GM19023 (cell line): Measurements from ENCODE around the gene FUOM.
"Not testable (repeated sequence)": the region's sequence is repeated elsewhere in the genome, so short reads cannot be mapped to it uniquely, and the experiment has no call there.

ENCODE experiments used
- ATAC-seq: cut with Tn5 transposase; IDR thresholded peaks from one replicate; pipeline ENCODE4 v1.9.1; 2021; ENCODE audit warnings: mild to moderate bottlenecking, moderate library complexity; ENCODE audit not compliant: unreplicated experiment

FUOM gene

DNA sequence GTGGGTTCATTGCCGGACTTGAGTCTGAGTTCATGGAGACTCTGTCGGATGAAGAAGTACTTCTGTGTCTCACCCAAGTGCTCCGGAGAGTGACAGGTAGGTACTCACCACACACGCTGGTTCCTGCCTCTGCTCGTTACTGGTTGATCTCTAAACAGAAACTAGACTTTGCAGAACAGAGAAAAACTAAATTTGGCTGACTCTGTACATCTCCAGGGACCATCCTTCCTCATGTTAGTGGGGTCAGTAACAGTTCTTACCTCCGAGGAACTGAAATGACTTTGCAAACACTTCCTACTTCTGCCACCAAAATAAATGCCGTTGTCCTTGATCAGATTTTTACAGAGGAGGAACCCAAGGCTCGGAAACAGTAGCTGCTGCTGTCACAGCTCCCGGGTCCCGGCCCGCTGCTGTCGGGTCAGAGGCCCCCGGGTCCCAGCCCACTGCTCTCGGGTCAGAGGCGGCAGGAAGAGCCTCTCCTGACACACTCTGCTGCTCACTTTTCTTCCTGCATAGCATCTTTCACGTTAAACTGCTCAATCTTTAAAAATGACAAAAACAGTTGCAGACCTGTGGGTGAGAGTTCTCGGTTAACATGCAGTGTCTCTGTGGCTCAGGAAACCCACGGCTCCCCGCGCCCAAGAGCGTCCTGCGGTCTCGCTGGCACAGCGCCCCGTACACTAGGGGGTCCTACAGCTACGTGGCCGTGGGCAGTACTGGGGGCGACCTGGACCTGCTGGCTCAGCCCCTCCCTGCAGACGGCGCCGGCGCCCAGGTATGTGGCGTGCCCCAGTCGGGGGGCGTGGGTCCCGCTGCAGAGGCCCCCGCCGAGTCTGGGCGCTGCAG lies 31.4 kb upstream of the FUOM start:
- ATAC-seq = peak; percentile 82

DNA sequence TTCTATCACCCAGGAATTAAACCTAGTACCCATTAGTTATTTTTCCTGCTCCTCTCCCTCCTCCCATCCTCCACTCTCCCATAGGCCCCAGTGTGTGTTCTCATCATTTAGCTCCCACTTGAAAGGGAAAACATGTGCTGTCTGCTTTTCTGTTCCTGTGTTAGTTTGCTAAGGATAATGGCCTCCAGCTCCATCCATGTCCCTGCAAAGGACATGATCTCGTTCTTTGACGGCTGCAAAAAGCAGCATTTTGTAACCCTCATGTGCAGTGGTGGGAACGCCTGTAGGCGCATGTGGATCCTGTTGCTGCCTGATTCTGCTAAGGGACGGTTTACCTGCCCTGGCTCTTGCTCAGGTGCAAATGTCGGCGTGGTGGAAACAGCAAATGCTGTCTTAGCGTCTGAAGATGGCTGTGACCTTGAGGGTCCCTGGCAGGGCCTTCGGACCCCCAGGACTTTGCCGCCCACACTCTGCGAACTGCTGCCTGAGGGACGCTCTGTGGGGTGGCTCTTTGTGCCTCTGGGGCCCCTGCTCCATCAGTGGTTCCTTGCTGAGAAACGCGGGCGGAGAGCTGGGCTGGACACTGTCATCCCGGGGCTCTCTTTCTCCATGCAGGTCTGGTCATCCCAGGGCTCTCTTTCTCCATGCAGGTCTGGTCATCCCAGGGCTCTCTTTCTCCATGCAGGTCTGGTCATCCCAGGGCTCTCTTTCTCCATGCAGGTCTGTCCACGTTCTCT lies 30.6 kb upstream of the FUOM start:
- ATAC-seq = peak; percentile 1

DNA sequence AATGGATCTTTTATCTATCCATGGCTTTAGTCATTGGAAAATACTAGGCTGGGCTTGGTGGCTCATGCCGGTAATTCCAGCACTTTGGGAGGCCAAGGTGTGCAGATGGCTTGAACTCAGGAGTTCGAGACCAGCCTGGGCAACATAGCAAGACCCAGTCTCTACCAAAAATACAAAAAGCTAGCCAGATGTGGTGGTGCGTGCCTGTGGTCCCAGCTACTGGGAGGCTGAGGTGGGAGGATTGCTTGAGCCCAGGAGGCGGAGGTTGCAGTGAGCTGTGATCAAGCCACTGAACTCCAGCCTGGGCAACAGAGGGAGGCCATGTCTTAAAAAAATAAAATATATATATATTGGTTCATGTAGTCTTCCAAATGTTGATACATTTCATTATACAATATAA lies 29.1 kb upstream of the FUOM start:
- ATAC-seq = not testable (repeated sequence)

GRCh38 chr10:133385214-133385613 lies 27.4 kb upstream of the FUOM start:
- no peak for ATAC-seq

- no peak for ATAC-seq
Observed at GRCh38 chr10:133384071-133384470, 26.3 kb upstream of the FUOM start.

DNA sequence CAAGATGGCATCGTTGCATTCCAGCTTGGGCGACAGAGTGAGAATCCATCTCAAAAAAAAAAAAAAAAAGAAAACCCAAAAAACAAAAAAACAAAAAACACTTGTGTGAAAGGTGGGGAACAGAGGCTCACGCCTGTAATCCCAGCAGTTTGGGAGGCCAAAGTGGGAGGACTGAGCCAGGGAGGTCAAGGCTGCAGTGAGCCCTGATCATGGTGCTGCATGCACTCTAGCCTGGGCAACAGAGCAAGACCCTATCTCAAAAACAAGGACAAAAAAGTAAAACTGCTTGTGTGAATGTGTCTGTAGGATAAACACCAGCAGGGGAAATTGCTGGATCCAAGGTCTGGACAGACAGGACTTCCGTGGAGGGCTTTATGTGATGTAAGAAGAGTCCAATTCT lies 25.7 kb upstream of the FUOM start:
- no peak for ATAC-seq

DNA sequence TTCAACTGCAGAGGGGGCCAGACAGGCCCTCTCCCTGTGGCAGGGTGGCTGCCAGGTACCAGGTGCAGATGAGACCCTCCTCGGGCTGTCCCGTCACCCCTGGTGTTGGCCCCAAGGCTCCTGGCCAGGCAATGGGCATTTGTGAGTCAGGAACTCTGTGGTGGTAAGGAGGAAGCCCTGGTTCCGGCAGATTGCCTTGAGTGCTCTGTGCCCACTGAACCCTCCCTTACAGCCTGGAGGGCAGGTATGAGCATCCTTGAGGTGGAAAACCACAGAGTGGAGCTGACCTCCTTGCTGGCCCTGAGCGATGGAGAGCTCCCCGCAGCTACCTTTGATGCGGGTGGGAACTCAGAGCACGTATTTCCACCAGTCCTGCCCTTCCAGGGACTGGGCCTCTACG lies 23.2 kb upstream of the FUOM start:
- no peak for ATAC-seq

GRCh38 chr10:133379801-133380666 lies 22.2 kb upstream of the FUOM start:
- ATAC-seq = no peak

DNA sequence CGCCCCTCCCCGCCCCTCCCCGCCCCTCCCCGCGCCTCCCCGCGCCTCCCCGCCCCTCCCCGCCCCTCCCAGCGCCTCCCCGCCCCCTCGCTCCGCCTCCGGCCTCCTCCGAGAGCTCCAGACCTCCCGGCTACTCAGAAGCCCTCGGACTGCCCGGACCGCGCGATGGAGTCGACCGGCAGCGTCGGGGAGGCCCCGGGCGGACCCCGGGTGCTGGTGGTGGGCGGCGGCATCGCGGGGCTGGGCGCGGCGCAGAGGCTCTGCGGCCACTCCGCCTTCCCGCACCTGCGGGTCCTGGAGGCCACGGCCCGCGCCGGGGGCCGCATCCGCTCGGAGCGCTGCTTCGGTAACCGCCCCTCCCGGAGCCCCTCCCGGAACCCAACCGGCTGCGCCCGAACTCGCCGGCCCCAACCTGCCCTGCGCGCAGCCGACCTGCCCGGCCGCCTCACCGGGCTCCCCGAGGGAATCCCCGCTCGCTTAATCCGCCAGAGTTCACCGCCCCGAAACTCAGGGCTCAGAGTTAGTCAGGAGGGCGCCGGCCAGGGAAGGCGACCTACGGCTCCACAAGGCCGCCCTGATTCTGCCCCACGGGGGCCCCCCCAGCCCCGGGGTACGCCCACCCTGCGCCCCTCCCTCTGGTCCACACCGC lies 21.5 kb upstream of the FUOM start, which contains the start of gene PAOX:
Gene PAOX, plus strand, starts transcription at position 111 of the 649 bp plus-strand sequence. Its CDS starts 55 bp downstream, at position 166.
- ATAC-seq = peak; percentile 54

GRCh38 chr10:133378251-133379096 lies 20.7 kb upstream of the FUOM start:
- ATAC-seq = peak; percentile 47

- no peak for ATAC-seq
Observed at GRCh38 chr10:133377818-133378250, 20.0 kb upstream of the FUOM start.

DNA sequence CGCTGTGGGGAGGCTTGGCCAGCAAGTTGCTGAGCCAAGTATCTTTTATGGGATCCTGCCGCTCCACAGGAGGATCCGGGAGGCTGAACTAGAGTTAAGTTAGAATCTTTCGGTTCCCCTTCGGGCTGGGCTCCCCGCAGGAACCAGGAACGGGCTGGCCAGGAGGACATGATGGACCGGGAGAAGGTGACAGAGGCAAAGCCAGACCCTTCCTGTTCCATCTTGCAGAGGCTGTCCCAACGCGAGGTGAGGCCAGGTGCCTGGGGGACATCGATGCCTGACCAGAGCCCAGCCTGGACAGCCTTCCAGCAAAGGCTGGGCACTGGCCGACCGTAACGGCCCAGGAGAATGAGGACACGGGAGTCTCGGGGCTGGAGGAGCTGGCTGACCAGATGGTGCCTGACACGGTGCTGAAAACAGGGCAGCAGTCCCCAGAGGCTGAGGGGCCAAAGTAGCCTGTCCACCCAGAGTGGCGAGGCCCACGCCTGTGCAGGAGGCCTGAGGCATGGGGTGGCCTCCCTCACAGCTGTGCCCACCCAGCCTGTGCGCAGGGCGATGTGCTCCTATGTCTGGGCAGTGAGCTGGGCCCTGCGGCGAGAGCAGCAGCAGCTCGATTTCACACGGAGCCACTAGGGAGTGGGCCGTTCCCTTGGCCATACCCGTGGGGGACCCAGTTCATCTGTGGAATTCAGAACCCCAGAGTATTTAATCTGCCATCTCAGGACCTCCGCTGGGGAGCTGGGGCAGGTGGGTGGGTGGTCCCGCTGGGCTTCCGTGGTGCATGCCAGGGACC lies 19.4 kb upstream of the FUOM start:
- no peak for ATAC-seq

DNA sequence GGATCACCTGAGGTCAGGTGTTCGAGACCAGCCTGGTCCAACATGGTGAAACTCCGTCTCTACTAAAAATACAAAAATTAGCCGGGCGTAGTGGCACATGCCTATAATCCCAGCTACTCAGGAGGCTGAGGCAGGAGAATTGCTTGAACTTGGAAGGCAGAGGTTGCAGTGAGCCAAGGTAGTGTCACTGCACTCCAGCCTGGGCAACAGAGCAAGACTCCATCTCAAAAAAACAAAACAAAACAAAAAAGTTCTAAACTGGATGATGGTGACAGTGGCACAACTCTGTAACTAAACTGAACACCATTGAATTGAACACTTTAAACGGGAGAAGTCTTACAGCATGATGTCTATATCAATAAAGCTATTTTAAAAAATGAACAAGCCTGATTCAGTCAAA lies 18.4 kb upstream of the FUOM start:
- not testable (repeated sequence) for ATAC-seq

DNA sequence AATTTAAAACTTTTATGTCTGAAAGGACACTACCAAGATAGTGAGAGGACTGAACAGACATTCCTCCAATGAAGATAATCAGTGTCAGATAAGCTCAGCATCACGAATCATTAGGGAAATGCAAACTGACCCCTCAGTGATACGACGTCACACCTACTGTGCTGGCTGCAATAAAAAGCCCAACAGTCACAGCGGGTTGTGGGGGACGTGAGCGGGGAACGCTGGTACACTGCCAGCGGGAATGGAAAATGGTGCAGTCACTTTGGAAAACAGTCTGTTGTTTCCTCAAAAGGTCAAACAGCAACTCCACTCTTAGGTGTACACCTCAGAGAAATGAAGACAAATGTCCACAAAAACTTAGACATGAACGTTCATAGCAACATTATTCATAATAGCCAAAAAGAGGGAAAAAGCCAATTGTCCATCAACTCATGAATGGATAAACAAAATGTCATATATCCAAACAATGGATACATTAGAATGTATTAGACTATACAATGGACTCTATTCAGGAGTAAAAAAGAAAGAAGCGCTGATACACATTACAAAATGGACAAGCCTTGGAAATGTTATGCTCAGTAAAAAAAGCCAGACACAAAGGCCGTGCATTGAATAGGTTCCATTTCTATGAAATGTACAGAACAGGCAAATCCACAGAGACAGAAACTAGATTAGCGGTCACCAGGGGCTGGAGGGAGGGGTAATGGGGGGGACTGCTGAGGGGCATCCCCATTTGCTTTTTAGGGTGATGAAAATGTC lies 17.7 kb upstream of the FUOM start:
- no peak for ATAC-seq

DNA sequence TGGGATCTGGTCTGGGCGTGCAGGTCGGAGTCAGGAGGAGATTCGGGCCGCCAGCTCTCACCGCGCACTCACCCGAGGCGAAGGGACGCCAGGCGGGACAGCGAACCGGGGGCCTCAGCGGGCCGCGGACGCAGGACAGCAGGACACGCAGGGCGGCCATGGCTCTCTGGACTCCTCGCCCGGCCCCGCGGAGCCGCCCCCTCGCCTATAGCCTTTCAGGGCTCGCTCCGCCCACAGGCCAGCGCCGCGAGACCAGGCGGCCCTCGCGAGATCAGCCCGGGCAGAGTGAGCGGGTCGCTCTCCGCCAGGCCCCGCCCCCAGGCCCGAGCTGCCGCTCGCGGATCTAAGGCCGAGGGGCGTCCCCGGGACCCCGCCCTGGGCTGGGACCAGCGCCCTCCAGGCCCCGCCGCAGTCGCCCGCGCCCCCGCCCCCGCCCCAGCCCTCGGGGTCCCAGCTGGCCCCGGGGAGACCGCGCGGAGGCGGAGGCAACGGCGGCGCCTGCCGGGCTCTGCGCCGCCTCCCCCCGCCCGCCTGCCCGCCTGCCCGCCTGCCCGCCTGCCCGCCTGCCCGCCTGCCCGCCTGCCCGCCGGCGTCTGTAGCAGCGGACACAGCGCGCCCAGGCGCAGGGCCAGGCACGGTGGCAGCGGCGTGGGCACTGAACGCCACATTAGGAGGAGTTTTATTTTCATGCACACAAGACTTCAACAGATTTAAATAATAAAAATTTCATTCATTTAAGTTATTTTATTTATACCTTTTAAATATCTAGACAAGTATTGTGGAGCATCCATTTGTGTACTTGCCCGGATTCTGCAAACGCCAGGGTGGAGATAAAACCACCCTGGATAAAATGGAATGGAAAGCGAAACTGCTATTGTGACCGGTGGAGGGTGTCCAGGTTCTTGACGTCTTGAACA lies 15.6 kb upstream of the FUOM start, which contains the start of gene ECHS1:
Gene ECHS1, minus strand, starts transcription at position 181 of the 917 bp plus-strand sequence. Its CDS starts 21 bp downstream, at position 160.
- peak; percentile 96 for ATAC-seq

- ATAC-seq = no peak
Observed at GRCh38 chr10:133372507-133372906, 14.7 kb upstream of the FUOM start.
